GM18520 (cell line): ENCODE measurements around the gene VASP.
A peak's percentile ranks its signal among the peaks of the same experiment; 100 is the strongest.
"Not testable (repeated sequence)": the region's sequence is repeated elsewhere in the genome, so short reads cannot be mapped to it uniquely, and the experiment has no call there.

Source experiments
- ATAC-seq: cut with Tn5 transposase; IDR thresholded peaks from one replicate; pipeline ENCODE4 v1.9.1; 2021; ENCODE audit not compliant: unreplicated experiment

Gene VASP

DNA sequence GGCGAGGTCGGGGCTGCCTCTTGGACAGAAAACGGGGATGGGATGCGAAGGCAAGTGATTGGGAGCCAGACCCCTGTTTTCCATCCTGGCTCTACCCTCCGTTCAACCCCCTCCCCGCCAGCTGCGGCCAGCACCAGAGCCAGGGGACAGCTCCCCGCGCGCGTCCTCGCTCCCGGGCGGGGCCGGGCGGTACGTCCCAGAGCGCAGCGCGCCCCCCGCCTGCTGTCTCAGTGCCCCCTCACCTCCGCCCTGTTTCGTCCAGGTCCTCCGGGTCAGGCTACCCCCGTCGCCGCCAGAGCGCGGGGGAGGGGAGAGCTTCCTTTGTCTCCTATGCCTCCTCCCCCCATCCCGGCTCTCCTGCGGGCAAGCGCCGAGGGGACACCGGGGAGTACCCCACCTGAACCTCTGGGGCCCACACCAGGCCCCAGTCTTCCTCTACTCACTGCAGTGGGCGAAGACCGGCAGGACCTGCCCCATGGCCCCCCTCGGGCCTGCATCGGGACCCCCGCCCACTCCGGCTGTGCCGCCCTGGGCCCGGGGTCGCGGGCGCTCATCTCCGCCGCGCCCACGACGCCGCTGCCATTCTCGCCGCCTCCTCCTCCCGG, 10.8 kb upstream of the VASP start:
- no peak for ATAC-seq

DNA sequence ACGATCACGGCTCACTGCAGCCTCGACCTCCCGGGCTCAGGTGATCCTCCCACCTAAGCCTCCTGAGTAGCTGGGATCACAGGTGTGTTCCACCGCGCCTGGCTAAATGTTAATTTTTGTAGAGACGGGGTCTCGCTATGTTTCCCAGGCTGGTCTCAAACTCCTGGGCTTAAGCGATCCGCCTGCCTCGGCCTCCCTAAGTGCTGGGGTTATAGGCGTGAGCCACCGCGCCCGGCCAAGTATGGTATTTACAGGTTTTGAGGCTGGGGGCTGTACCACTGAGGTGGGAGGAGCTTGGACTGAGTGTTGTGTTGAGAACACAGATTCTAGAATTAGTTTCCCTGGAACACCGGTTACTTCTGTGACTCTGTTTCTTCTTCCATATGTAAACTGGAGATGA, 9.5 kb upstream of the VASP start:
- ATAC-seq = no peak

DNA sequence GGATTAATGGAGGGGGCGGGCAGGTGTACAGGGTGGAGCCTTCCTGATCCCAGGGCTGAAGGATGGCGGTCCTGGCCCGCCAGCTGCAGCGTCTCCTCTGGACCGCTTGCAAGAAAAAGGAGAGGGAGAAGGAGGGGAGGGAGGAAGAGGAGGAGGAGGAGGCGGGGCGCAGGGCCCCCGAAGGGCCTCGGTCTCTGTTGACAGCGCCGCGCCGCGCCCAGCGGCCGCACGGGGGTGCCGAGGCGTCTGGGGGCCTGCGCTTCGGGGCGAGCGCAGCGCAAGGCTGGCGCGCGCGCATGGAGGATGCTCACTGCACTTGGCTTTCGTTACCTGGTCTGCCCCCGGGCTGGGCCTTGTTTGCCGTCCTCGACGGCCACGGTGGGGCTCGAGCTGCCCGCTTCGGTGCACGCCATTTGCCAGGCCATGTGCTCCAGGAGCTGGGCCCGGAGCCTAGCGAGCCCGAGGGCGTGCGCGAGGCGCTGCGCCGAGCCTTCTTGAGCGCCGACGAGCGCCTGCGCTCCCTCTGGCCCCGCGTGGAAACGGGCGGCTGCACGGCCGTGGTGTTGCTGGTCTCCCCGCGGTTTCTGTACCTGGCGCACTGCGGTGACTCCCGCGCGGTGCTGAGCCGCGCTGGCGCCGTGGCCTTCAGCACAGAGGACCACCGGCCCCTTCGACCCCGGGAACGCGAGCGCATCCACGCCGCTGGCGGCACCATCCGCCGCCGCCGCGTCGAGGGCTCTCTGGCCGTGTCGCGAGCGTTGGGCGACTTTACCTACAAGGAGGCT, 8.7 kb upstream of the VASP start, which contains the start of gene PPM1N:
Gene PPM1N, plus strand, starts transcription at position 33 of the 785 bp plus-strand sequence. Its CDS starts 30 bp downstream, at position 63.
- no peak for ATAC-seq

DNA sequence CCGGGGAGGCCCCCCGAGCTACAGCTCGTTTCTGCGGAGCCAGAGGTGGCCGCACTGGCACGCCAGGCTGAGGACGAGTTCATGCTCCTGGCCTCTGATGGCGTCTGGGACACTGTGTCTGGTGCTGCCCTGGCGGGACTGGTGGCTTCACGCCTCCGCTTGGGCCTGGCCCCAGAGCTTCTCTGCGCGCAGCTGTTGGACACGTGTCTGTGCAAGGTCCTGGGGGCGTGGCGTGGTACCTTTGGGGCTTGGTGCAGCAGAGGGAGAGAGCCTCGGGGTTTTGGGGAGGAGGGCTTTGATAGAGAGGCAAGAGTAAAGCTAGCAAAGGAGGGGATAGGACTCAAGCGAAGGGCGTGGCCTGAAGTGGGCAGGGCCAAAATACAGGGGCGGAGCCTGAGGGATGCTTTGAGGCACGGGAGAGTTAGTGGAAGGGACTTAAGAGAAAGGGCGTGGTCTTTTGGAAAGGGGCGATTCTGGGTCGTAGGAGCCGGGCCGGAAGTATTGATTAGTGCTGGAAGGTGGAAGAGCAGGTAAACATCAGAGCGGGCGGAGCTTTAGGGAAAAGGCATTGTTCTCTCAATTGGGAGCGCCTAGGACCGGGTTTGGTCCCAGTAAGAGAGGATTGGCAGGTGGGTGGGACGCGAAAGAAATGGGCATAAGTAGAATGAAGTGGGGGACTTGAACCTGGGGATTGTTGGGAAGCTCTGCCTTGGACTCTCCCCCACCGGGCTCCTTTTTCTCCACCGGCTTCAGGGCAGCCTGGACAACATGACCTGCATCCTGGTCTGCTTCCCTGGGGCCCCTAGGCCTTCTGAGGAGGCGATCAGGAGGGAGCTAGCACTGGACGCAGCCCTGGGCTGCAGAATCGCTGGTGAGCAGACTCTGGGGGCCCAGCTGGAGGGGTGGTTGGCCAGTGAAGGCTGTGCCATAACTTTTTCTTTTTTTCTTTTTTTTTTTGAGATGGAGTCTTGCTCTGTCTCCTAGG, 7.8 kb upstream of the VASP start:
- no peak for ATAC-seq

GRCh38 chr19:45500918-45501729, 6.2 kb upstream of the VASP start:
- no peak for ATAC-seq

- no peak for ATAC-seq
Observed at GRCh38 chr19:45501730-45502014, 5.6 kb upstream of the VASP start.

DNA sequence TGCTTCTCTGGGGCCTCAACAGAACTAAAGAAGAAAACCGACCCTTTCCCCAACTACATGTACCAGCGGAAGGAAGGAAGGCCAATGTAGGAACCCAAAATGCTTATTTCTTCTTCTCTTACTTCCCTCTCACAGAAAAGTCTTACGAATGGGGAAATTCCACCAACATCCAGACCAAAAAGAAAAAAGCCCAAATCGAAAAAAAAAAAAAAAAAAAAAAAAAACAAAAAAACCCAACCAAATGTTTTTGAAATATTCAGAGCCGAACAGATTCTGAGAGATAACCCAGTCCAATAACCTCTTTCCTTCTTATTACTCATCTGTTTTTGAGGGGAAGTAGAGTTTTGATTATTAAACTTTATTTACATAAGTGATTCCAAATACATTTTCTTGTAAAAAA, 5.2 kb upstream of the VASP start:
- ATAC-seq = no peak

DNA sequence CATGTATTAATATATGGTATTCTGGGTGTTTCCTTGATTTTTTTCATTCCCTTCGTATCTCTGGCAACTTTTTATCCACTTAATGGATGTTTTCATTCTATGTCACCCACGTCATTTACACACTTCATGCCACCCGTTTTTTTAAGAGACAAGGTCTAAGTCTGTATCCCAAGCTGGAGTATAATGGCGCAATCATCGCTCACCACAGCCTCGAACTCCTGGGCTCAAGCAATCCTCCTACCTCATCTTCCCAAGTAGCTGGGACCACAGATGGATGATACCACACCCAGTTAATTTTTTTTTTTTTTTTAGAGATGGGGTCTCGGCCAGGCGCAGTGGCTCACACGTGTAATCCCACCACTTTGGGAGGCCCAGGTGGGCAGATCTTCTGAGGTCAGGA, 3.4 kb upstream of the VASP start:
- no peak for ATAC-seq

GRCh38 chr19:45505151-45505995, 1.9 kb upstream of the VASP start:
- no peak for ATAC-seq

DNA sequence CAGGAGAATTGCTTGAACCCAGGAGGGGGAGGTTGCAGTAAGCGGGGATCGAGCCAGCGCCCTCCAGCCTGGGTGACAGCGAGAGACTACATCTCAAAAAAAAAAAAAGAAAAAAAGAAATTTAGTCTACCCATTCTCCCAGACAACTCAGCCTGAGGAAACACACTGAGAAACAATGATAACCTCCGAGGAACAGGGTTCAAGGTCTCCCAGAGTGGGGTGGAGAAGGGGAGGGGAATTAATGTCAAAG, 1.4 kb upstream of the VASP start:
- ATAC-seq = no peak

GRCh38 chr19:45506246-45506988, 862 bp upstream of the VASP start:
- peak; percentile 51 for ATAC-seq

- no peak for ATAC-seq
Observed at GRCh38 chr19:45507872-45508416, 665 bp downstream of the VASP start.

DNA sequence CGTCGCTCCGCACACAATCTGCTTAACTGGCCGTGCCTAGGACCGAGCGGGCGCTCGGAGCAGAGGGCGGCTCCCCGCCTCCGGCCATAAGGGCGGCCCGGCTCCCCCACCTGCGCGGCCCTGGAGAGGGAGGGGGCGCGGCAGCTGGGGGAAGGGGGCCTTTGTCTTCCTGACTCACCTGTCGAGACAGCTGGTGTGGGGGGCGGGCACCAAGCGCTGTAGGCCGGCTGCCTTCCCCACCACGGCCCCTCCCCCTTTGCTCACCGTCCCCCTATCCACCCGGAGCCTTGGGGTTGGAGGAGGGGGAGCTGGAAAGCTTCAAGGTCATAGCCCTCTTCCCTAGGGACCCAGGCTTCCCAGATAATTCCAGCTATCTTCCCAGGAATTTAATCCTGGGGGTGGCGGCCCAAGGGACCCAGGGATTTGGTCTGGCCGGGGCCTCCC, 1.2 kb downstream of the VASP start:
- ATAC-seq = no peak

DNA sequence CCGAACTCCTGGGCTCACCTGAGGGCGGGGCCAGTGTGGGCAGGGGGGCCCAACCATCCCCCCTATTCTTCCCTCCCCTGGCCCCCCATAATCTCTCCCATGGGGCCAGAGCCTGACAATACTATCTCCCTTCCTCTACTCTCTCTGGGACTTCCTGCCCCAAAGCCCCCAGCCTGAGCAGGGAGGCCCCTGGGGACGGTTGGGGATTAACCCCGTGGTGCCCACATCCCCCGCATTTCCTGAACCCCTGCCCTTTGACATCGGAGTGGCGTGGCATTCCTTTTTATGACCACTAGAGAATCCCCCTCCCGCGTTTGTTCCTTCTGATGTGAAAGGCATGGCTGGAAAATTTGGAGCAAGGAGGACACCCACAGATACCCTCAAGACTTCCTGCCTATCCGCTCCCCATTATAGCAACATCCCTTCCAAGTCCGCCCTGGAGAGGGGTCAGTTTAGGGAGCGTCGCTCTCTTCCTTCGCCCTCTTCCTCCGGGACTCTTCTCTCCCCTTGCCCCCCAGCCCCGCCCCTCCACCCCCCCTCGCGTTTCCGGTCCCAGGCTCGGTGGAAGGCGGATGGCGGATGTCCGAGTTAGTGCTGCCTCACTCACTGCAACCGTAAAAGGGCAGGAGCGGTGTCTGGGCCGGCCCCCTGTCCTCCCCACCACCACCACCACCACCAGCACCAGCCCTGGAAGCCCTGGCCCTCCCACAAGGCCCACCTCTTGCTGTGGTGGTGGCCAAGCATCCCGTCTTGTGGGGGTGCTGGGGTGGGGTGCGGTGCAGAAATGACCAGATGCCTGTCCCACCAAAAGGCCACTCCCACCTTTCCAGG, 1.8 kb downstream of the VASP start:
- no peak for ATAC-seq

DNA sequence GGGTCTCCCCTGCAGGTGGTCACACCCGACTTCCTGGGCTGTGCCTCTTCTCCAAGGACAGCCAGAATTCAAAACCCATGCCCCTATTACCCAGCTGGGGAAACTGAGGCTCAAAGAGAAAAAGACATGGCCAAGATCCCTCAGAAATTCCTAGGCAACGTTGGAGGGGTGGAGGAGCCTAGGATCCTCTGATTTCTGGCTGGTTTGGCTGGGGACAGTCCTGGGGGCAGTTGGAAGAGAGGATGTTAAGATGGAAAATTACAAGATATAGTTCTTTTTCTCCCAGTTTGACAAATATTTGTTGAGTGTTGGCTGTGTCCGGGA, 2.4 kb downstream of the VASP start:
- ATAC-seq = no peak

- ATAC-seq = not testable (repeated sequence)
Observed at GRCh38 chr19:45510352-45510751, 3.1 kb downstream of the VASP start.

GRCh38 chr19:45511074-45511473, 3.8 kb downstream of the VASP start:
- ATAC-seq = no peak

DNA sequence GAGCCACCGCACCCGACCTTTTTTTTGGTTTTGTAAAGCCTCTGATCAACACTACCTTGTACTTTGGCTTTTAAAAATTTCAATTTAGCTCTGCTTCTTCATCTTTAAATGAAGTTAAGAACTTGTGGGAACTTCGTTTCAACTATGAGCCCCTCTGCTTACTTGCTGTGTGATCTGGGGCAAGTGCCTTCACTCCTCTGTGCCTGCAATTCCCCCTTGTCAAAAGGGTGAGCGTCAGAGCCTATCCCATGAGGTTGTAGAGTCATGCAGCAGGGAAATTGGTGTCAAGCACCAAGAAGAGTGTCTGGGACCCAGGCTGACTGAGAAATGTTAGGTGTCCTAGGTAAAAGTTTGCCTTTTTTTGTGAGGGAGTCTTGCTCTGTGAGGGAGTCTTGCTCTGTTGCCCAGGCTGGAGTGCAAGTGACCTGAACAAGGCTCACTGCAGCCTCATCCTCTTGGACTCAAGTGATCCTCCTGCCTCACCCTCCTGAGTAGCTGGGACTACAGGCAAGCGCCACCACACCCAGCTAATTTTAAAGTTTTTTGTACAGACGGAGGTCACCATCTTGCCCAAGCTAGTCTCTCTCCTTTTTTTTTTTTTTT, 5.7 kb downstream of the VASP start:
- no peak for ATAC-seq
